Measurements from ENCODE around the gene CATSPERB.

GRCh38 chr14:91679273-91679672 is 52.6 kb downstream of the CATSPERB start:
- TF ChIP-seq POLR2AphosphoS5 (IDR thresholded peaks at IDR 0.05) (no peak), POLR2A (IDR thresholded peaks at IDR 0.05) (no peak)
- TF ChIP-seq, protein P1, sequence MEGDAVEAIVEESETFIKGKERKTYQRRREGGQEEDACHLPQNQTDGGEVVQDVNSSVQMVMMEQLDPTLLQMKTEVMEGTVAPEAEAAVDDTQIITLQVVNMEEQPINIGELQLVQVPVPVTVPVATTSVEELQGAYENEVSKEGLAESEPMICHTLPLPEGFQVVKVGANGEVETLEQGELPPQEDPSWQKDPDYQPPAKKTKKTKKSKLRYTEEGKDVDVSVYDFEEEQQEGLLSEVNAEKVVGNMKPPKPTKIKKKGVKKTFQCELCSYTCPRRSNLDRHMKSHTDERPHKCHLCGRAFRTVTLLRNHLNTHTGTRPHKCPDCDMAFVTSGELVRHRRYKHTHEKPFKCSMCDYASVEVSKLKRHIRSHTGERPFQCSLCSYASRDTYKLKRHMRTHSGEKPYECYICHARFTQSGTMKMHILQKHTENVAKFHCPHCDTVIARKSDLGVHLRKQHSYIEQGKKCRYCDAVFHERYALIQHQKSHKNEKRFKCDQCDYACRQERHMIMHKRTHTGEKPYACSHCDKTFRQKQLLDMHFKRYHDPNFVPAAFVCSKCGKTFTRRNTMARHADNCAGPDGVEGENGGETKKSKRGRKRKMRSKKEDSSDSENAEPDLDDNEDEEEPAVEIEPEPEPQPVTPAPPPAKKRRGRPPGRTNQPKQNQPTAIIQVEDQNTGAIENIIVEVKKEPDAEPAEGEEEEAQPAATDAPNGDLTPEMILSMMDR (IDR thresholded peaks at IDR 0.05) = no peak
